Measurements from ENCODE around the gene NAV2. TPM values are rescaled to one million over a fixed set of nuclear protein-coding genes. Genes with fewer than 3 reads are reported as not detected.

NAV2 gene
- total and polyA plus RNA-seq, 3 donors from 2014 or later = 3.4 to 6.0 (median 3.9) TPM

- DNase-seq = no peak
- no peaks in the 10 kb centered on the region for H3K9me3 ChIP-seq
- no peak overlapping the region for H3K4me3 ChIP-seq
- no peaks in the 10 kb centered on the region for H3K36me3 ChIP-seq (ENCODE audit: low read depth, missing control alignments)
- WGBS, 2 donors = 16 to 36% methylated on average over 2 of the region's 2 CpGs
- no peaks in the 10 kb centered on the region for H3K4me1 ChIP-seq
- TF ChIP-seq POLR2A (IDR thresholded peaks at IDR 0.05) = no peak
- TF ChIP-seq CTCF (IDR thresholded peaks at IDR 0.05) = peak; percentile 50 to 68 (median 58)
- no peak overlapping the region for H3K27ac ChIP-seq
- H3K27me3 ChIP-seq = no peaks in the 10 kb centered on the region
- intact Hi-C loops (cut with DNase I; ENCODE audit: low total_unique reads) = no loop called here
Observed at GRCh38 chr11:19905280-19905853, 192.7 kb downstream of the NAV2 start.

- Histone ChIP-seq H3K27ac (no peak overlapping the region), H3K4me1 (no peaks in the 10 kb centered on the region)
- intact Hi-C loops (cut with DNase I; ENCODE audit: low total_unique reads) = no loop called here
Observed at GRCh38 chr11:19906126-19906525, 193.5 kb downstream of the NAV2 start.

GRCh38 chr11:19907008-19907579 is 194.5 kb downstream of the NAV2 start:
- H3K27me3 ChIP-seq = no peaks in the 10 kb centered on the region
- no peaks in the 10 kb centered on the region for H3K4me1 ChIP-seq
- H3K9me3 ChIP-seq = no peaks in the 10 kb centered on the region
- WGBS, 2 donors = 76 to 86% methylated on average over 5 of the region's 5 CpGs
- intact Hi-C loops (cut with DNase I; ENCODE audit: low total_unique reads) = no loop called here
- no peak for TF ChIP-seq CTCF (IDR thresholded peaks at IDR 0.05)
- TF ChIP-seq POLR2A (IDR thresholded peaks at IDR 0.05) = no peak
- no peak overlapping the region for H3K4me3 ChIP-seq
- no peak overlapping the region for H3K27ac ChIP-seq
- H3K36me3 ChIP-seq (ENCODE audit: low read depth, missing control alignments) = no peaks in the 10 kb centered on the region
- no peak for DNase-seq

More at GRCh38 chr11:19906126-19906525, 193.5 kb downstream of the NAV2 start:
- TF ChIP-seq CTCF (IDR thresholded peaks at IDR 0.05) = no peak
- no peak for TF ChIP-seq POLR2A (IDR thresholded peaks at IDR 0.05)
- H3K36me3 ChIP-seq (ENCODE audit: low read depth, missing control alignments) = no peaks in the 10 kb centered on the region
- DNase-seq = no peak
- no peak overlapping the region for H3K4me3 ChIP-seq
- no peaks in the 10 kb centered on the region for H3K9me3 ChIP-seq
- no peaks in the 10 kb centered on the region for H3K27me3 ChIP-seq
- WGBS, 2 donors = 83 to 94% methylated on average over 3 of the region's 3 CpGs

GRCh38 chr11:19907839-19908238 is 195.2 kb downstream of the NAV2 start:
- intact Hi-C loops (cut with DNase I; ENCODE audit: low total_unique reads) = no loop called here
- no peaks in the 10 kb centered on the region for H3K27me3 ChIP-seq
- WGBS, 2 donors = 73 to 85% methylated on average over 4 of the region's 4 CpGs
- no peak overlapping the region for H3K4me3 ChIP-seq
- H3K36me3 ChIP-seq (ENCODE audit: low read depth, missing control alignments) = no peaks in the 10 kb centered on the region
- H3K9me3 ChIP-seq = no peaks in the 10 kb centered on the region
- peaks cover 3% of the 10 kb centered on the region for H3K4me1 ChIP-seq
- no peak for DNase-seq
- no peak overlapping the region for H3K27ac ChIP-seq
- TF ChIP-seq POLR2A (IDR thresholded peaks at IDR 0.05) = no peak
- TF ChIP-seq CTCF (IDR thresholded peaks at IDR 0.05) = no peak

- H3K27me3 ChIP-seq = no peaks in the 10 kb centered on the region
- no peak for TF ChIP-seq CTCF (IDR thresholded peaks at IDR 0.05)
- TF ChIP-seq POLR2A (IDR thresholded peaks at IDR 0.05) = no peak
- H3K27ac ChIP-seq = no peak overlapping the region
- 67 to 86% methylated on average over 1 of the region's 1 CpG for WGBS, 2 donors
- no peaks in the 10 kb centered on the region for H3K36me3 ChIP-seq (ENCODE audit: low read depth, missing control alignments)
- no peaks in the 10 kb centered on the region for H3K9me3 ChIP-seq
- no peak for DNase-seq
- no peak overlapping the region for H3K4me3 ChIP-seq
- H3K4me1 ChIP-seq = peaks cover 13% of the 10 kb centered on the region
- intact Hi-C loops (cut with DNase I; ENCODE audit: low total_unique reads) = no loop called here
Observed at GRCh38 chr11:19910931-19911330, 198.3 kb downstream of the NAV2 start.

Measured in testis (tissue), 3 donors.